Stimulated activated CD8-positive, alpha-beta memory T cell treated with anti-CD3 and anti-CD28 coated beads, Interleukin-12 subunit alpha, Interleukin-12 subunit beta, amount 100 ng/mL, for 24 hours (primary cell): ENCODE data around the gene ZMIZ1.

Experiments used
- DNase-seq: peaks from one replicate; pipeline ENCODE4 v3.0.0-alpha.2; 2020; ENCODE audit errors: extremely low read depth

The ZMIZ1 gene

DNA sequence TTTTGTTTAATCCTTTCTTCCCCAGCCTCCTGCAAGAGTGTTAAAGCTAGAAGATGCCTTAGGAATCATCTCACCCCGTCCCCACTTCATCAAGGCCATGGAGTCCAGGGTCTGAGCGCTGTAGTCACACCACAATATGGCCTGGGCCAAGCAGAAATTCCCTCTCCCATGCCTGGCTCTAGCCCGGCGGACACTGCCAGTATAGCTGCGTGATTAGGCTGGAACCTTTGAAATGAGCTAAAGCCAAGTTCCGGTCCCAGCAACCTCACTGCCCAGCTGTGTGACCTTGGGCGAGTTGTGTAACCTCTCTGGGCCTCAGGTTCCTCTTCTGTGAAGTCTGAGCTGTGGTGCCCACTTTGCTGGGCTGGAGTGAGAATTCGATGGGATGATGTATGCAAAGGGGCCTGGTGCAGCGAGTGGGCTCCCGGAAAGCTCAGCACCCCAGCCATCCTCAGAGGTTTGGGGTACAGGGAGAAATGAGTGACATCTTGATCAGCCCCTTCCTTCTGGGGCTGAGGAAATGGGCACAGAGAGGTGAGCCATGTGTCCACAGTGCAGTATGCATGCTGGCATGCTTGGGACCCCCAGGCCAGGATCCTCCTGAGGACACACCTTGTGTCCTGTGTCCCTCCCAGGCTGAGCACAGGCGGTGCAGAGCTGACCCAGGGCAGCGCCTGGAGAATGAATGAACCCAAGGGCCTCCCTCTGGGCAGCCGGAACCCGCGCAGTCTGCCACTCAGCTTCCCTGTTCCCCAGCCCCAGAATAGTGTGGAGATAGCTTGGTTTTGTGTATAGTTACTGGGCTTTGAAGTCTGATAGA lies 118.6 kb downstream of the ZMIZ1 start:
- DNase-seq = no peak

- no peak for DNase-seq
These were observed 119.6 kb downstream of the ZMIZ1 start for GRCh38 chr10:79188154-79188965.

- no peak for DNase-seq
These were observed 120.4 kb downstream of the ZMIZ1 start for GRCh38 chr10:79189181-79189580.

DNA sequence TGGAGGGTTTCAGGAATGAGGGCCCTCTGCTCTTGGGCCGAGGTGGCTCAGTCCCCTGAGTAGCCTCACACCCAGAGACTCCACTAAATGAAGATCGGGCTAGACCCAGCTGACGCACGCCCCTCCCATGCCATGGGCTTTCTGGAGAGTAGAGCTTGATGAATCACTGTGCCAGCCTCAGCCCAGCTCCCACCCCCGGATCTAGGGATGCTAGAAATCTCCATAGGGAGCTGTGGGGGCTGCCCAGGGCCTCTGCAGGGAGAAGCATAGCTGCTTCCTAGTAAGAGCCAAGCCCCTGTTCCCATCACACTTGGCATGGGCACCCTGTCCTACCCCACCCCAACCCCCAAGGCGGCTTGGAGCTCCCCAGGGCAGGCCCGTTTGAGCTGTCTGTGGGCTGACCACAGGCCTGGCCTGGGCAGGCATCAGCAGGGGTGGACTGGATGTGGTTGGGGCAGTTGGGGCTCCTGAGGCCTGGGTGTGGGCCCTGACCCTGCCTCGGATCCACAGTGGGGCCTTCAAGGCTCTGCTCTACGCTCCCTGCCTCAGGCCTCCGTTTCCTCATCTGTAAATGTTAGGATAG lies 121.2 kb downstream of the ZMIZ1 start:
- no peak for DNase-seq

- no peak for DNase-seq
These were observed 122.0 kb downstream of the ZMIZ1 start for GRCh38 chr10:79190740-79191261.

GRCh38 chr10:79191951-79192676 lies 123.3 kb downstream of the ZMIZ1 start:
- DNase-seq = no peak

- DNase-seq = no peak
These were observed 123.9 kb downstream of the ZMIZ1 start for GRCh38 chr10:79192677-79193003.

GRCh38 chr10:79193694-79194382 lies 125.1 kb downstream of the ZMIZ1 start:
- no peak for DNase-seq

- DNase-seq = peak; percentile 31
These were observed 126.5 kb downstream of the ZMIZ1 start for GRCh38 chr10:79195091-79195923.

DNA sequence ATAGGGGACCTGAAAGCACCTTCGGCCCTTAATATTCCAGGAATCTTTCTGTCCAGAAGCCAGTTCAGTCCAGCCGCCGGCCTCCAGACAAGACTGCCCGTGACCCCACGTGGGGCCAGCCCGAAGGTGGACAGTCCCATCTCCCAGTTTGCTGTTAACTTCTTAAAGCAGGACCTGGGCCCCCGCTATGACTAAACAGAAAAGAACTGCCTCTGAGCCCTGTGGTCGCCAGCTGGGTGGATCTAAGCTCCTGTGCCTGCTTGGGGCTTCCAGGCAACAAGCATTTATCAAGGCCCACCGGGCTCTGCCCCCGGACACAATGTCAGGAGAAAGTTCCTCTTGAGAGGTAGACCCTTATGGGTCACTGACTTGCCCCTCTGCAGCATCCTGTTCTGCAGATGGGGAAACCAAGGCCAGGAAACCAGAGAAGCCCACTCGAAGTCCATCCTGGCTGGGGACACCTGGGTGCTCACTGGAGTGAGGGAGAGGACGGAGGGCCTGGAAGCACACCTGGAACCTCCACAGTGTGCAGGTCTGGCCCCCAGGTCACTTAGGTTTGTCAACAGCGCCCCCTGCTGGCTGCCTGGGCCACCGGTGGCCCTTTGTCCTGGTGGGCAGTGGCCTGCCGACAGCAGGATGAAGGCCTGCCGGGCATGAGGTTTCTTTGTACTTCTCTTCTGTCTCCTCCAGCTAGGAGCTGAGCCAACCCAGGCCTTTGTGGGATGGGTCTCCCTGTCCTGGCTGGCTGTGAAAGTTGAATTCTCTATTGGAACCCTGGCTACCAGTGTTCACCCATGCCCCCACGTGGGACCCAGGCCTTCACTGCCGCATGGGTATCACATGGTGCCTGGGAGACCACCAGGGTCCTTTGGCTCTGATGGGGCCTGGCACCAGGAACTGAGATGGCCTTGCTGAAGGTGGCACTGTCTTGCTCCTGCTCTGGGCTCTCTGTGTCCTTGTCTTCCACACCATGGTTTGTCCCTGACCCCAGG lies 128.0 kb downstream of the ZMIZ1 start:
- peak; percentile 31 for DNase-seq

- no peak for DNase-seq
These were observed 128.8 kb downstream of the ZMIZ1 start for GRCh38 chr10:79197558-79197957.

DNA sequence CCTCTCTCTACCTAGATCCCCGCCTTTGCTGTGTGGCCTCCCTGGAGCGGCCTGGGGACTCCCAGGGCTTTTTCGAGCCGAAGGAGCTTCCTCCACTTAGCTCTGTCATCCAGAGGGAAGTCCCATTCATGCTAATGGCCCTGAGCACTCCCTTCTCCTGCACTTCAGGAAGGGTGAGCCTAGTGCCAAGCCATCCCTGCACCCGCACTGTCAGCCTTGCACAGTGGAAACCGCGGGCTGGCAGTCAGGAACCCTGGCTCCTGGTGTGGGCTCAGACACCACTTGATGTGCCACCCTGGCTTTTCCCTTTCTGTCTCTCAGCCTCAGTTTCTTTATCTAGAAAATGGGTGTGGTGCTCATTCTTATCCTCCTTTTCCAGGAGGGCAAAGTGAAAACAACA lies 131.6 kb downstream of the ZMIZ1 start:
- DNase-seq = no peak

DNA sequence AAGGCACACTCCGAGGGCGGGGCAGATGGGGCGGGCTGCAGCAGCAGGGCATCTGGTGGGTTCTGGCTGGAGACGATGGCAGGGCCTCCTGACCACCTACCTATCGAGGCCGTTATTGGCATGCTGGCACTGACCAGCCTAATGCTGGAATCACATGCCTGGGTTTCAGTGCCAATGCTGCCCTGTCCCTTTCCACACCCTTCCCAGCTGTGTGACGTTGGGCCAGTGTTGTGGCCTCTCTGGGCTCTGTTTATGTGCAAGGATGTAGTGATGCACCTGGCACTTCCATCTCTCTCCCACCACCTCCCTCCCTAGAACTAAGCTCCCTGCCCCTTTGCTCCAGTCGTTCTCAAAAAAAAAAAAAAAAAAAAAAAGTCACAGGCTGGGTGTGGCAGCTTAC lies 132.9 kb downstream of the ZMIZ1 start:
- no peak for DNase-seq

- DNase-seq = no peak
These were observed 133.6 kb downstream of the ZMIZ1 start for GRCh38 chr10:79202188-79203013.

GRCh38 chr10:79203014-79203644 lies 134.4 kb downstream of the ZMIZ1 start:
- DNase-seq = no peak

GRCh38 chr10:79203833-79204232 lies 135.1 kb downstream of the ZMIZ1 start:
- no peak for DNase-seq

- DNase-seq = no peak
These were observed 137.7 kb downstream of the ZMIZ1 start for GRCh38 chr10:79206300-79207095.
